ENCODE measurements around the gene SEBOX. TPM values are rescaled to one million over a fixed set of nuclear protein-coding genes. Genes with fewer than 3 reads are reported as not detected.
A peak's percentile ranks its signal among the peaks of the same experiment; 100 is the strongest.

Gene SEBOX
- total RNA-seq, 4 donors from 2014 or later = not detected

- Histone ChIP-seq H3K4me3 (no peak overlapping the region), H3K9me3 (no peaks in the 10 kb centered on the region), H3K4me1 (no peaks in the 10 kb centered on the region), H3K27ac (no peak overlapping the region), H3K36me3 (no peaks in the 10 kb centered on the region), H3K27me3 (no peaks in the 10 kb centered on the region)
- intact Hi-C loops (cut with DNase I; ENCODE audit: low total_unique reads) = no loop called here
- TF ChIP-seq CTCF (IDR thresholded peaks at IDR 0.05) (no peak), POLR2A (IDR thresholded peaks at IDR 0.05) (no peak)
- DNase-seq = no peak
Observed at GRCh38 chr17:28386391-28386790, 21.4 kb upstream of the SEBOX start.

- Histone ChIP-seq H3K27me3 (no peaks in the 10 kb centered on the region), H3K27ac (no peak overlapping the region), H3K9me3 (no peaks in the 10 kb centered on the region), H3K4me3 (no peak overlapping the region), H3K36me3 (no peaks in the 10 kb centered on the region), H3K4me1 (no peaks in the 10 kb centered on the region)
- TF ChIP-seq POLR2A (IDR thresholded peaks at IDR 0.05) (no peak), CTCF (IDR thresholded peaks at IDR 0.05) (no peak)
- DNase-seq = no peak
- intact Hi-C loops (cut with DNase I; ENCODE audit: low total_unique reads) = no loop called here
Observed at GRCh38 chr17:28385406-28385805, 20.4 kb upstream of the SEBOX start.

- no peak for DNase-seq
- Histone ChIP-seq H3K27ac (no peak overlapping the region), H3K4me3 (peak overlapping the region in 1 of 2 donors; percentile 16), H3K9me3 (no peaks in the 10 kb centered on the region), H3K4me1 (no peaks in the 10 kb centered on the region), H3K27me3 (no peaks in the 10 kb centered on the region), H3K36me3 (no peaks in the 10 kb centered on the region)
- intact Hi-C loops (cut with DNase I; ENCODE audit: low total_unique reads) = no loop called here
- TF ChIP-seq CTCF (IDR thresholded peaks at IDR 0.05) (no peak), POLR2A (IDR thresholded peaks at IDR 0.05) (no peak)
Observed at GRCh38 chr17:28385037-28385400, 20.0 kb upstream of the SEBOX start.

- H3K36me3 ChIP-seq = no peaks in the 10 kb centered on the region
- intact Hi-C loops (cut with DNase I; ENCODE audit: low total_unique reads) = no loop called here
Observed at GRCh38 chr17:28384281-28385036, 19.5 kb upstream of the SEBOX start.

More at GRCh38 chr17:28384281-28385036, 19.5 kb upstream of the SEBOX start:
- H3K9me3 ChIP-seq = no peaks in the 10 kb centered on the region
- peak overlapping the region in 1 of 2 donors; percentile 16 for H3K4me3 ChIP-seq
- H3K27me3 ChIP-seq = no peaks in the 10 kb centered on the region
- TF ChIP-seq CTCF (IDR thresholded peaks at IDR 0.05) (no peak), POLR2A (IDR thresholded peaks at IDR 0.05) (peak in 1 of 2 donors; percentile 40)
- no peak overlapping the region for H3K27ac ChIP-seq
- DNase-seq = no peak
- no peaks in the 10 kb centered on the region for H3K4me1 ChIP-seq

All from uterus (tissue), 4 donors.